ENCODE measurements around the gene CAMSAP1.
A peak's percentile ranks its signal among the peaks of the same experiment; 100 is the strongest.

The CAMSAP1 gene

GRCh38 chr9:135880438-135880837 is 26.9 kb downstream of the CAMSAP1 start:
- DNase-seq: no peak

DNA sequence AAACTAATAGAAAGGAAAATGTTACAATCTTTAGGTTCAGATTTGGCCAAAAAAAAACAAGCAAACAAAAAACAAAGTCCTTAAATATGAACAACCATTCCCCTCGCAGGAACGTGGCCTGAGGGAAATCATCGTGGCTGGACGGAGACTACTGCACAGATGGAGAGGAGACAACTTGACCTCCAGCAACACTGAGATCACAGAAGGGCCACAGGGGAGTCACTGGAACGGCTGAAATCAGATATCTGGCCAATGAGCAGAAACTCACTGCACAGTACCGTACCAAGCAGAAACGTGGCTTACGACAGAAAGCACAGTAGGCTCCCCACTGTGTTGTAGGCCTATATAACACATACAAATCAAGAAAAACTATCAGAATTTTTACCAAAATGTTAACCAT is 27.7 kb downstream of the CAMSAP1 start:
- no peak for DNase-seq

- DNase-seq: no peak
Measured at GRCh38 chr9:135879237-135879601, 28.1 kb downstream of the CAMSAP1 start.

- no peak for DNase-seq
Measured at GRCh38 chr9:135878528-135879236, 28.7 kb downstream of the CAMSAP1 start.

GRCh38 chr9:135877791-135878527 is 29.4 kb downstream of the CAMSAP1 start:
- no peak for DNase-seq

- no peak for DNase-seq
Measured at GRCh38 chr9:135876936-135877335, 30.4 kb downstream of the CAMSAP1 start.

GRCh38 chr9:135874859-135875258 is 32.5 kb downstream of the CAMSAP1 start:
- no peak for DNase-seq

DNA sequence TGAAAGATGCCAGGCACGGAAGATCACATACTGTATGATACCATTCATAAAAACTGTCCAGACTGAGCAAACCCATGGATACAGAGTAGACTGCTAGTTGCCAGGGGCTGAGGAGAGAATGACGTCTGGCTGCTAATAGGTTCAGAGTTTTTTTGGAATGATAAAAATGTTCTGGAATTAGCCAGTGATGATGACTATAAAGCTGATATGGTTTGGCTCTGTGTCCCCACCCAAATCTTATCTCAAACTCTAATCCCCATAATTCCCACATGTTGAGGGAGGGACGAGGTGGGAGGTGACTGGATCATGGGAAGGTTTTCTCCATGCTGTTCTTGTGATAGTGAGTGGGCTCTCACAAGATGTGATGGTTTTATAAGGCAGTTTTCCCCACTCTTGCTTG is 37.4 kb downstream of the CAMSAP1 start:
- no peak for DNase-seq

DNA sequence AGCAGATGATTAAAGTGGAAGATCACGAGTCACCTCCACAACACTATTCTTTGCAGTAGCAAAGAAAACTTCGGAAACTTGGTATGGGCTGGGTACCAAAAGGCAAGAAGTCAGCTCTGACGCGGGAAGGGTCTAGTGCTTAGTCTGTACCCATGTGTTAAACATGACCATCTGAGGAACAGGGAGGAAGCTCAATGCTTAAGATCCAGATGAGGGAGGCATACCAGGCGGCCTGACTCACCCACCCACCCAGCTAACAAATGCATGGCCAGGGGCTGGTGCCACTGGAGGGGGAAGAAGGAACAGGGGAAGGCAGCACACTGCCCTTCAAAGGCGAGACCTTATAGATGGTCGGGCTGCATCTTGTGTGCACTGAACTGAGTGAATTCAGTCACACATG is 41.8 kb downstream of the CAMSAP1 start:
- DNase-seq: no peak

GRCh38 chr9:135864447-135865049 is 42.8 kb downstream of the CAMSAP1 start:
- peak; percentile 42 for DNase-seq

DNA sequence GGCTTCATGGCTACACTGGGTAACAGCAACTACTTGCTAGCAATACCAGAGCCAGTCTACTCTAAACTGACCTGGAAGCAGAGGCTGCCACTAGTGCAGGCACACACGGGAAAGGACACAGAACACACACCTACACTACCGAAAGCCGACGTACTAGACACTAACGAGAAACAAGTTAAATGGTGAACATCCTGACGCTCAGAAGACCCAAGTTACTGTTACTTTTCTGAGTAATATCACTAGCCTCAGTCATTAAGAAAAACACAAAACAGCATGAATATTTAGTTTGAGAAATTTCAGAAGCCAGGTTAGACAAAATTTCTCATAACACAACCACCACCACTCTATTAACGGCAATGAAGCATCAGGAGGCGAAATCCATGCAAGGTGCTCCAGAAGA is 44.5 kb downstream of the CAMSAP1 start:
- DNase-seq: no peak

GRCh38 chr9:135858491-135859185 is 48.7 kb downstream of the CAMSAP1 start:
- DNase-seq: no peak

- no peak for DNase-seq
Measured at GRCh38 chr9:135857843-135858242, 49.5 kb downstream of the CAMSAP1 start.

DNA sequence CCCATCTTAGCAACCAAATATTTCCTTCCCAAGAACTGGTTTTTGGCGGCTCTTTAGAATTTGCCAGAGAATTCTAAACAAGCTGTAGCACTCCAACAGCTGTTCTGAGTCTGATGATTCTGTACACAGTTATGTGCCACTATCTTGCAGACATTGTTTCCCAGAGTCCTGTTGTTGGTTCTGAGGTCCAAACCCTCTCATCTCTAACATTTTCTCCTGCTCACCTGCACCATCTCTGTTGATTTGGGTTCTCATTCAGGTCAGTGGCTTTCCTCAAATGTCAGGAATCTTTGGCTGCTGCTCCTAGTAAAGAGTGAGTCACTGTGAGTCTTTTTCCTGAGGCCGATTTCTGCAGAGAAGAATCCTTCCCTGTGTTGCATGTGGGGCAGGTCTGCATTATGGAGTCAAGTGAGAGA is 50.0 kb downstream of the CAMSAP1 start:
- DNase-seq: no peak

DNA sequence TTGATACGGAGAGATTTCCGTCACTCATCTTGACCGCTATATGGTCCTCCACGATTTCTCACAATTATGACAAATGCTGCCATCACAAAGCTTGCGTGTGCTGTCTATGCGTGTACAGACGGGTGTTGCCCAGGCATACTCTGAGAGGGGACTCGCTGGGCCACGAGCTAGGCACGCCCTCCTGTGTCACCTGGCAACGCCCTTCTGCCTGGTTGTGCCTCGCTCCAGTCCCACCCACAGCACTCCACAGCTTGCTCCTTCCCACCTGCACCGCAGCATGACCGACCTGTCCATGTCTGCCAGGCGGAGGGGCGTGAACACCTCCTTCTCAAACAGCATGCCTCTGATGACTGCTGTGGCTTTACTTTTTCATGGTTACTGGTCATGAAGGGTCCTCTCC is 55.6 kb downstream of the CAMSAP1 start:
- DNase-seq: no peak

DNA sequence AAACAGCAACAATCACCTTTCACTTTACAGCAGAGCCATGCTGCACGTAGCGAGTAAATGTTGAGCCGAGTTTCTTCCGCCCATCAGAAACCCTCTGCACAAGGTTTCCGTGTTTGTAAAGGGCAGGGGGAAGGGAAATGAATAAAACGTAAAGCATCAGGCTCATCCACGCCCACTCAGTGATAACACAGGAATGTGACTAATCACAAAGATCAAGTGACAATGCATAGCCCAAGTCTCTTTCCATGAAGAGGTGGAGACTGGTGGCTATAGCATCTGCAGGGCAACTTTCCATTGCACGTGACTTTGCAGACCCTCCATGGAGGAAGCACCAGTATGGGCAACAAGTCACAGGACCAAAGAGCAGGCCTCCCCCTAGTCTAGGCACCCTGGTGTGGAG is 56.6 kb downstream of the CAMSAP1 start:
- DNase-seq: no peak

- DNase-seq: no peak
Measured at GRCh38 chr9:135849181-135849580, 58.2 kb downstream of the CAMSAP1 start.

DNA sequence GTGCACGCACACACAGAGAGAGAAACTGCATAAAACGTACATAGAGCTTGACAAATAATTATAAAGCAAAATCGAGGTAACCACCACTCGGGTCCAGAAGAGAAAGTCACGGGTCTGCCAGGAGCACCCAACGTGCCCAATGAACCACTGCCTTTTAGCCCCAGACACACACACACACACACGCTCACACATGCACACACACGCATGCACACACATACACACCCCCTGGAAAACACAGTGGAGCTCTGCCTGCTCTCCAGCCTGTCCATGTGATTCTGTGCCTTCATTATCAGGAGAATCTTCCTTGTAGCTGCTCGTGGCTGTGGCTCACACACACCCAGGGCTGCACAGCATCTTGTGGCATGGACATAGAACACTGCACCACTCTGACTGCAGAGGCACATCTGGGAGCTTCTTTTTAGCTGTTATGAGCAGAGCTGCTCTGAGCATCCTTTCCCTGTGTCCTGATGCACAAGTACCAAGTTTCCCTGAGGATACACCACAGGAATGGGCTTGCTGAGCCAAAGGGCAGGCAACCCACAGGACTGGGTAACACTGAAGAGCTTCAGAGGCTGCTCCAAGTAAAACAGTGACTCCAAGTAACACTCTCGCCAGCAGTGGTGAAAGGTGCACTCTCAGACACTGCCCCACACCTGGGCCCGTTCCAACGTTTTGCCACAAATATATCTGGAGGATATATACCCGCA is 58.9 kb downstream of the CAMSAP1 start:
- DNase-seq: no peak

GRCh38 chr9:135847833-135848232 is 59.5 kb downstream of the CAMSAP1 start:
- no peak for DNase-seq

- DNase-seq: no peak
Measured at GRCh38 chr9:135840539-135840938, 66.8 kb downstream of the CAMSAP1 start.

GRCh38 chr9:135840107-135840506 is 67.2 kb downstream of the CAMSAP1 start:
- no peak for DNase-seq

- no peak for DNase-seq
Measured at GRCh38 chr9:135839516-135839915, 67.8 kb downstream of the CAMSAP1 start.

Measured in right kidney (tissue), 1 donor.